Measurements from ENCODE around the gene DEGS2.

DEGS2 gene

DNA sequence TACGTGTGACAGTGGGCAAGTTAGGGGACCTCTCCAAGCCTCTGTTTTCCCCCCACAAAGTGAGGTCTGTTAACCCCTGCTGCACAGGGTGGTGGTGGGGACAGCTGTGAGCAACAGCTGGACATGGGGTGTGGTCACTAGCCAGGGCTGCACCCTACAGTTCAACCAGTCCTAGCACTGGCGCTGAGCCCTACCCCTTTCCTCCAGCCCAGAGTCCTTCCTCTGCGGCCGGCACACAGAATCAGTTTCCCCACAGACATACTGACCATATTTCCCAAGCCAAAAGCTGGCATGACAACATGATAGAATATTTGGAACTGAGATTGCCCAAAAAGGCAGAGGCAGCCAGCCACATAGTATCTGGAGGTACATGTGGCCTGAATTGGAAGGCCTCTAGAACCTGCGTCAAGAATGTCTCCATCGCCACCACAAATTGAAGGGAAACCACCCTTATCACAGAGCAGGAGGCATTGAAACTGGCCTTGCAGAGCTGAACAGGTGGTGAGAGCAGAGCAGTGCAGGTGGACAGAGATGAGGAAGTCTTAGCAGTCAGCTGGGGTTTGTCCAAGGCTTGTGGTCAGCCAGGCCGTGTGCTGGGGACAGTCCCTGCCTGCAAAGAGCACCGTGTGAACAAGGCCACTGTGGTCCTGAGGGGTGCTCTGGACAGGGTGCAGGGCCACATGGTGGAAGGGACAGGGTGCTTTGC is 21.2 kb downstream of the DEGS2 start:
- Histone ChIP-seq H3K27ac (ENCODE audit: poor library complexity, severe bottlenecking) (no peak overlapping the region), H3K36me3 (ENCODE audit: low read depth) (peaks cover 3% of the 10 kb centered on the region; the same call in 1 of the 2 replicates), H3K9me3 (ENCODE audit: severe bottlenecking) (no peaks in the 10 kb centered on the region), H3K4me1 (ENCODE audit: insufficient read depth, poor library complexity, severe bottlenecking) (no peaks in the 10 kb centered on the region), H3K4me3 (ENCODE audit: severe bottlenecking) (no peak overlapping the region), H3K27me3 (ENCODE audit: insufficient read depth, poor library complexity, severe bottlenecking) (no peaks in the 10 kb centered on the region)
- no peak for DNase-seq (ENCODE audit: low spot score)
- no peak for TF ChIP-seq CTCF (IDR thresholded peaks at IDR 0.05; ENCODE audit: poor library complexity, severe bottlenecking)
- no peak for ATAC-seq (ENCODE audit: low read depth)

- Histone ChIP-seq H3K4me3 (ENCODE audit: severe bottlenecking) (no peak overlapping the region), H3K9me3 (ENCODE audit: severe bottlenecking) (no peaks in the 10 kb centered on the region), H3K4me1 (ENCODE audit: insufficient read depth, poor library complexity, severe bottlenecking) (no peaks in the 10 kb centered on the region), H3K27me3 (ENCODE audit: insufficient read depth, poor library complexity, severe bottlenecking) (no peaks in the 10 kb centered on the region), H3K36me3 (ENCODE audit: low read depth) (peaks cover 3% of the 10 kb centered on the region; the same call in 1 of the 2 replicates), H3K27ac (ENCODE audit: poor library complexity, severe bottlenecking) (no peak overlapping the region)
- DNase-seq (ENCODE audit: low spot score) (no peak), ATAC-seq (ENCODE audit: low read depth) (no peak)
- no peak for TF ChIP-seq CTCF (IDR thresholded peaks at IDR 0.05; ENCODE audit: poor library complexity, severe bottlenecking)
These were observed 22.3 kb downstream of the DEGS2 start for GRCh38 chr14:100137173-100137572.

GRCh38 chr14:100135784-100136183 is 23.7 kb downstream of the DEGS2 start:
- ATAC-seq (ENCODE audit: low read depth), result no peak
- Histone ChIP-seq H3K4me3 (ENCODE audit: severe bottlenecking) (no peak overlapping the region), H3K36me3 (ENCODE audit: low read depth) (peaks cover 3% of the 10 kb centered on the region; the same call in 1 of the 2 replicates)

GRCh38 chr14:100135073-100135472 is 24.4 kb downstream of the DEGS2 start:
- no peak overlapping the region for H3K4me3 ChIP-seq (ENCODE audit: severe bottlenecking)
- ATAC-seq (ENCODE audit: low read depth) (no peak), DNase-seq (ENCODE audit: low spot score) (no peak)
- no peaks in the 10 kb centered on the region for H3K9me3 ChIP-seq (ENCODE audit: severe bottlenecking)
- TF ChIP-seq CTCF (IDR thresholded peaks at IDR 0.05; ENCODE audit: poor library complexity, severe bottlenecking), result no peak
- H3K27ac ChIP-seq (ENCODE audit: poor library complexity, severe bottlenecking), result no peak overlapping the region
- no peaks in the 10 kb centered on the region for H3K27me3 ChIP-seq (ENCODE audit: insufficient read depth, poor library complexity, severe bottlenecking)
- no peaks in the 10 kb centered on the region for H3K4me1 ChIP-seq (ENCODE audit: insufficient read depth, poor library complexity, severe bottlenecking)
- H3K36me3 ChIP-seq (ENCODE audit: low read depth), result peaks cover 3% of the 10 kb centered on the region; the same call in 1 of the 2 replicates

More at GRCh38 chr14:100135784-100136183, 23.7 kb downstream of the DEGS2 start:
- no peak for DNase-seq (ENCODE audit: low spot score)
- Histone ChIP-seq H3K9me3 (ENCODE audit: severe bottlenecking) (no peaks in the 10 kb centered on the region), H3K27ac (ENCODE audit: poor library complexity, severe bottlenecking) (no peak overlapping the region), H3K27me3 (ENCODE audit: insufficient read depth, poor library complexity, severe bottlenecking) (no peaks in the 10 kb centered on the region), H3K4me1 (ENCODE audit: insufficient read depth, poor library complexity, severe bottlenecking) (no peaks in the 10 kb centered on the region)
- TF ChIP-seq CTCF (IDR thresholded peaks at IDR 0.05; ENCODE audit: poor library complexity, severe bottlenecking), result no peak

- H3K4me1 ChIP-seq (ENCODE audit: insufficient read depth, poor library complexity, severe bottlenecking), result no peaks in the 10 kb centered on the region
- H3K9me3 ChIP-seq (ENCODE audit: severe bottlenecking), result no peaks in the 10 kb centered on the region
- ATAC-seq (ENCODE audit: low read depth) (no peak), DNase-seq (ENCODE audit: low spot score) (no peak)
- H3K4me3 ChIP-seq (ENCODE audit: severe bottlenecking), result no peak overlapping the region
- no peak overlapping the region for H3K27ac ChIP-seq (ENCODE audit: poor library complexity, severe bottlenecking)
- no peak for TF ChIP-seq CTCF (IDR thresholded peaks at IDR 0.05; ENCODE audit: poor library complexity, severe bottlenecking)
- no peaks in the 10 kb centered on the region for H3K27me3 ChIP-seq (ENCODE audit: insufficient read depth, poor library complexity, severe bottlenecking)
- H3K36me3 ChIP-seq (ENCODE audit: low read depth), result peaks cover 3% of the 10 kb centered on the region; the same call in 1 of the 2 replicates
These were observed 24.9 kb downstream of the DEGS2 start for GRCh38 chr14:100134586-100134985.

Data from RWPE2 (cell line).